Adipocyte (in vitro differentiated cells): Measurements from ENCODE around the gene LRR1.

Source experiments
- DNase-seq: peaks from one replicate; pipeline ENCODE4 v3.0.0-alpha.2; 2015; ENCODE audit warnings: low read depth
- H3K27me3 ChIP-seq: replicated peaks from 2 replicates; pipeline ENCODE4 v1.7.0; 2013; ENCODE audit warnings: mild to moderate bottlenecking, low read length, moderate library complexity; ENCODE audit not compliant: control insufficient read depth, insufficient read depth
- H3K36me3 ChIP-seq: 2 replicates; pipeline ENCODE4 v1.7.0; 2013; ENCODE audit warnings: low read length, mild to moderate bottlenecking, moderate library complexity; ENCODE audit not compliant: control insufficient read depth, insufficient read depth, severe bottlenecking
- H3K4me1 ChIP-seq: 2 replicates; pipeline ENCODE4 v1.7.0; 2013; ENCODE audit warnings: mild to moderate bottlenecking, low read length, moderate library complexity; ENCODE audit not compliant: control insufficient read depth, insufficient read depth
- H3K4me3 ChIP-seq: 2 replicates; pipeline ENCODE4 v1.7.0; 2013; ENCODE audit warnings: mild to moderate bottlenecking, low read length, moderate library complexity
- H3K9ac ChIP-seq: 2 replicates; pipeline ENCODE4 v1.7.0; 2013; ENCODE audit warnings: mild to moderate bottlenecking, low read length, moderate library complexity
- H3K9me3 ChIP-seq: 2 replicates; pipeline ENCODE4 v1.7.0; 2013; ENCODE audit warnings: mild to moderate bottlenecking, low read length, moderate library complexity; ENCODE audit not compliant: control insufficient read depth

LRR1 gene

DNA sequence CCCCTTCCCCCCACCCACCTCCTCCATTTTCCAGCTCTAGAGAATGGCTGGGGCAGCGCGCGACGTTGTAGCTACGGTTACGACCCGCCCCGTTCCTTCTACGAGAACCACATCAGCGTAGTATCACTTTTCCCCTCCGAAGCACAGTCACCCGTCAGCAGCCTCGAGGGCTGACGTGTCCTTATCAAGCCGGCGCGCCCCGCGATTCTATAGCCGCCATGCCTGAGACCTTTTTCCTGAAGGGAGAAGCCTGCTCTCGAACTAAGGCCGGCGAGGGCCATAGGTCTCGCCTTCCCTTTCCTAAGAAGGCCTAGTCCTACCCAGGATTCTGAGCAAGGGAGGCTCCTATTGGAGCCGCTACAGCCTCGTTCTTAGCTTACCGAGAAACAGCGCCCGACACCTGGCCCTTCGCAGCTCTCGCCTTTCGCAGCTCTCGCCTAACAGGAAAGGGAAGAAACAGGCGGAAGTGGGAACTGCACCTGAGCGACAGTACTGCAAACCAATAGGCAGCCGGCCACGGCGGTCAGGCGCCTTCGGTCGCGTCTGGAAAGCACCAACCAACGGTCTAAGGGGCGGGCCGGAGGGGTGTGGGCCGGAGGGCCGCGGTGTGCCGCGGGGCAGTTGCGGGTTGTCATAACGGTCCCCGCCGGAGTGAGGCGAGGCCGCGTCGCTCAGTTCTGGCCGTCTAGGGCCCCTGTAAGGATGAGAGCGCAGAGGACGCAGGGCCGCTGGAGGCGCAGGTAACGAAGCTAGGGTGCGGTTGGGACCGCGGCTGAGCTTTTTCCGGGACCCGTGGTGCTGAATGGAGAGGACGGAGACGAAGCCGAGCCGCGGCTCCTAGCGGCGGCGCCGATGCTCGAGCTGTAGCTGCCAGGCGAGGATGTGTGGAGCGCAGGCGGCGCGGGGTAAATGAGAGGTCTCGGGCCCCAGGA lies 21.7 kb downstream of the LRR1 start, which contains the start of the genes MGAT2 and RPL36AL:
Gene MGAT2 (plus strand): TSS at position 618 of the 932 bp plus-strand sequence. CDS start 470 bp downstream, outside the sequence.
Gene RPL36AL (minus strand): TSS at position 445 of the 932 bp plus-strand sequence. CDS start 1,522 bp downstream, outside the sequence.
- Histone ChIP-seq H3K9ac (peak within 1 kb of the TSS; percentile 100), H3K9me3 (no peaks in the 10 kb centered on the region), H3K4me3 (peak within 1 kb of the TSS; percentile 99), H3K27me3 (no peaks in the 10 kb centered on the region), H3K4me1 (peaks cover 51% of the 10 kb centered on the region), H3K36me3 (peaks cover 26% of the 10 kb centered on the region)
- peak; percentile 99 for DNase-seq

DNA sequence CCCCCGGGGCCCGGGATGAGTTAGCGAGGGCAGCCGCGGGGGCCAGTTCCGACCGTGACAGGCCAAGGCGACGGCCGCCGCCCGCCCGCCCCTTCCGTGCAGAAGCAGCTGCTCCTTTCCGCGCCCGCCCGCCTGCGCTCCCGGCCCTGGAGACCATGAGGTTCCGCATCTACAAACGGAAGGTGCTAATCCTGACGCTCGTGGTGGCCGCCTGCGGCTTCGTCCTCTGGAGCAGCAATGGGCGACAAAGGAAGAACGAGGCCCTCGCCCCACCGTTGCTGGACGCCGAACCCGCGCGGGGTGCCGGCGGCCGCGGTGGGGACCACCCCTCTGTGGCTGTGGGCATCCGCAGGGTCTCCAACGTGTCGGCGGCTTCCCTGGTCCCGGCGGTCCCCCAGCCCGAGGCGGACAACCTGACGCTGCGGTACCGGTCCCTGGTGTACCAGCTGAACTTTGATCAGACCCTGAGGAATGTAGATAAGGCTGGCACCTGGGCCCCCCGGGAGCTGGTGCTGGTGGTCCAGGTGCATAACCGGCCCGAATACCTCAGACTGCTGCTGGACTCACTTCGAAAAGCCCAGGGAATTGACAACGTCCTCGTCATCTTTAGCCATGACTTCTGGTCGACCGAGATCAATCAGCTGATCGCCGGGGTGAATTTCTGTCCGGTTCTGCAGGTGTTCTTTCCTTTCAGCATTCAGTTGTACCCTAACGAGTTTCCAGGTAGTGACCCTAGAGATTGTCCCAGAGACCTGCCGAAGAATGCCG lies 22.6 kb downstream of the LRR1 start:
- peaks cover 29% of the 10 kb centered on the region for H3K36me3 ChIP-seq
- DNase-seq, result no peak
- no peaks in the 10 kb centered on the region for H3K27me3 ChIP-seq
- peak overlapping the region; percentile 100 for H3K9ac ChIP-seq
- H3K9me3 ChIP-seq, result no peaks in the 10 kb centered on the region
- H3K4me1 ChIP-seq, result peaks cover 51% of the 10 kb centered on the region
- peak overlapping the region; percentile 99 for H3K4me3 ChIP-seq

DNA sequence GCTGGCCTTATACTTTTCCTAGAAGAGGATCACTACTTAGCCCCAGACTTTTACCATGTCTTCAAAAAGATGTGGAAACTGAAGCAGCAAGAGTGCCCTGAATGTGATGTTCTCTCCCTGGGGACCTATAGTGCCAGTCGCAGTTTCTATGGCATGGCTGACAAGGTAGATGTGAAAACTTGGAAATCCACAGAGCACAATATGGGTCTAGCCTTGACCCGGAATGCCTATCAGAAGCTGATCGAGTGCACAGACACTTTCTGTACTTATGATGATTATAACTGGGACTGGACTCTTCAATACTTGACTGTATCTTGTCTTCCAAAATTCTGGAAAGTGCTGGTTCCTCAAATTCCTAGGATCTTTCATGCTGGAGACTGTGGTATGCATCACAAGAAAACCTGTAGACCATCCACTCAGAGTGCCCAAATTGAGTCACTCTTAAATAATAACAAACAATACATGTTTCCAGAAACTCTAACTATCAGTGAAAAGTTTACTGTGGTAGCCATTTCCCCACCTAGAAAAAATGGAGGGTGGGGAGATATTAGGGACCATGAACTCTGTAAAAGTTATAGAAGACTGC lies 23.4 kb downstream of the LRR1 start:
- Histone ChIP-seq H3K9me3 (no peaks in the 10 kb centered on the region), H3K36me3 (peaks cover 28% of the 10 kb centered on the region), H3K27me3 (no peaks in the 10 kb centered on the region), H3K9ac (peak overlapping the region; percentile 100), H3K4me3 (peak overlapping the region; percentile 99), H3K4me1 (peaks cover 45% of the 10 kb centered on the region)
- no peak for DNase-seq

DNA sequence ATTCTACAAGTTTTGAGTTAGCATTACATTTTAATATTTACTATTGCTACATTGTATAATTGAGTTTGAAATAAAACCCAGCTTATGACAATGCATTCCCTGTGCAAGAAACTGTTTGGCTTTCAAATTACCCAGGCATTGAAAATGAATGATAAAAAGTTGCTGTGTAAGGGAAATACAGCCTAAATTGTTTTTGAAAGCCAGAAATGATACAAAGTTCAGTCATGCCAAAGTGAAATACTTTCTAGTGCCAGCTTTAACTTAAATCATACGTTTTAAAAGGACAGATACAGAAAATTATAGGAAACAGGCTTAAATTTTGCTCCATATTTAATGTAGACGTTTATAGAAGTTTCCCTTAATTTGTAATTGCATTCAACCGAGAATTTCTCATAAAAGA lies 24.6 kb downstream of the LRR1 start:
- Histone ChIP-seq H3K9me3 (no peaks in the 10 kb centered on the region), H3K36me3 (peaks cover 17% of the 10 kb centered on the region), H3K4me3 (peak overlapping the region; percentile 99), H3K9ac (peak overlapping the region; percentile 100), H3K27me3 (no peaks in the 10 kb centered on the region), H3K4me1 (peaks cover 36% of the 10 kb centered on the region)
- DNase-seq, result peak; percentile 26

DNA sequence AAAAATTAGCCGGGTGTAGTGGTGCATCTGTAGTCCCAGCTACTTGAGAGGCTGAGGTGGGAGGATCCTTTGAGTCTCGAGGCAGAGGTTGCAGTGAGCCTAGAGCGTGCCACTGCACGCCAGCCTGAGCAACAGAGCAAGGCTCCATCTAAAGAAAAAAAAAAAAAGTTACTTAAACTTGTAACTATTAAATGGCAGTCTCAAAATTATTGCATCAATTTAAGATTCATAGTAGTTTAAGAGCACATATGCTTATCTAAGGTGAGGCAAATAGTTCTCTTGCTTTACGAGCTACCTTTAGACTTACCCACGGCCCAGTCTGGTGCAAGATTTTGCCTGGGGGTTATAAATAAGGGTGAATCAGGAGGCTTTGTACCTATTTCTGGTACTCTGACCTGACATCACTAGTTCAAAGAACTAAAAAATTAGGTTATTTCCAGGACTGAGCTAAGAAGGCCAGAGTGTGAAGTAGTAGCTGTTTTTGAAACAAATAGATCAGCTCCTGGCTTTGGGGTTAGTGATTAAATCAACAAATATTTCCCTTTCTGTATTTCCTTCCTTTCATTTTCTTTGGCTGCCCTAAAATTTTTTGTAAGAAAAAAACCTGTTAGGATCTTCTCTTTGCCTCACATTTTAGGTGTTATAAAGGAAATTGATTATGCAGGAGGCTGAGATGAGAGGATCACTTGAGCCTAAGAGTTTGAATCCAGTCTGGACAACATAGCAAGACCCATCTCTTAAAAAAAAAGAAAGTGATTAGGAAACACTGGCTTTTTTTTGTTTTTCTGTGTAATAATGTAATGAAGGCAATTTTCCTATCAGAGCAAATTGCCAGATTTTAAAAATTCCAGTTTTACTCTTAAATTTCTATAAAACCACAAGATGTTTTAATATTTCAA lies 25.4 kb downstream of the LRR1 start:
- Histone ChIP-seq H3K9ac (peak overlapping the region; percentile 100), H3K36me3 (peaks cover 9% of the 10 kb centered on the region), H3K9me3 (no peaks in the 10 kb centered on the region), H3K4me1 (peaks cover 32% of the 10 kb centered on the region), H3K4me3 (peak overlapping the region; percentile 99), H3K27me3 (no peaks in the 10 kb centered on the region)
- DNase-seq, result no peak

DNA sequence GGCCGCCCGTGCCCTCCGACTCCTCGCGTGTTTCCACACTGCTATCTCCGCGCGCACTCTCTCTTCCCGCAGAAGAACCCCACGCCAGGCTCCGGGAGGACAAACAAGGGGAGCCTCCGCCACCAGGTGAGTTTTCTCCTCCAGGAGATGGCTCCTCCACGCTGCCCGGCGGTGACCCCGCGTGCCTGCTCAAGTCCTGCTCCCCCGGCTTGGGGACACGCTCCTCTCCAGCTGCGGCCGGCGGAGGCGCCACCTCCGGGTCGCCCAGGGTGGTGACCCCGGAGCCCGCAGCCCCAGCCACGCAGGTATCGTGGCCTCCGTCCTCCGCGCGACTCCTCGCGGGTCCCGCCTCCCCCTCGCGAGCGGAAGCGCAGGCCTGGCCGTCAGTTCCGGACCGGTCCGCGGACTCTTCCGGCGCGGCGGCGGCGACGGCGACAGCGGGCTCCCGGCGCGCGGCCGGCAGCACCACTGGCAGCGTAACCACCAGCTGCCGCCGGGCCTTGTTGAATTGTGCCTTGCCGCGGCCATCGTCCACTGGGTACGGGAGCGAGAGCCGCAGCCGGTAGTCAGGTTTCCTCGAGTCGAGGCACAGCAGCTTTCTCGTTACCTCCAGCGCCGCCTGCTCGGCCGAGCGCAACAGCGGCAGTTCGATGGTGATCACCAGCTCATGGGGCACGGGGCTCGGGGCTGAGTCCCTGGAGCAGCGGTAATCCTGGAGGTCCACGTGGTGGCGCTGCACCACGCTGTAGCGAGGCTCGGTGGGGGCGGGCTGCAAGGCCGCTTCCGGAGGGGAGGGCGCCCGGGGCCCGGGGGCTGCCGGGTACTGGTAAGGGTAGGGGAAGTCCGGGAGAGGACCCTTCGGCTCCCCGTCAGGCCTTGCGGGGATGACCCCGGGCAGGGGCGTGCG lies 35.2 kb downstream of the LRR1 start:
- H3K36me3 ChIP-seq, result peaks cover 7% of the 10 kb centered on the region
- H3K4me1 ChIP-seq, result peaks cover 24% of the 10 kb centered on the region
- DNase-seq, result peak; percentile 98
- peak overlapping the region; percentile 98 for H3K9ac ChIP-seq
- no peaks in the 10 kb centered on the region for H3K27me3 ChIP-seq
- H3K9me3 ChIP-seq, result no peaks in the 10 kb centered on the region
- peak overlapping the region; percentile 99 for H3K4me3 ChIP-seq

DNA sequence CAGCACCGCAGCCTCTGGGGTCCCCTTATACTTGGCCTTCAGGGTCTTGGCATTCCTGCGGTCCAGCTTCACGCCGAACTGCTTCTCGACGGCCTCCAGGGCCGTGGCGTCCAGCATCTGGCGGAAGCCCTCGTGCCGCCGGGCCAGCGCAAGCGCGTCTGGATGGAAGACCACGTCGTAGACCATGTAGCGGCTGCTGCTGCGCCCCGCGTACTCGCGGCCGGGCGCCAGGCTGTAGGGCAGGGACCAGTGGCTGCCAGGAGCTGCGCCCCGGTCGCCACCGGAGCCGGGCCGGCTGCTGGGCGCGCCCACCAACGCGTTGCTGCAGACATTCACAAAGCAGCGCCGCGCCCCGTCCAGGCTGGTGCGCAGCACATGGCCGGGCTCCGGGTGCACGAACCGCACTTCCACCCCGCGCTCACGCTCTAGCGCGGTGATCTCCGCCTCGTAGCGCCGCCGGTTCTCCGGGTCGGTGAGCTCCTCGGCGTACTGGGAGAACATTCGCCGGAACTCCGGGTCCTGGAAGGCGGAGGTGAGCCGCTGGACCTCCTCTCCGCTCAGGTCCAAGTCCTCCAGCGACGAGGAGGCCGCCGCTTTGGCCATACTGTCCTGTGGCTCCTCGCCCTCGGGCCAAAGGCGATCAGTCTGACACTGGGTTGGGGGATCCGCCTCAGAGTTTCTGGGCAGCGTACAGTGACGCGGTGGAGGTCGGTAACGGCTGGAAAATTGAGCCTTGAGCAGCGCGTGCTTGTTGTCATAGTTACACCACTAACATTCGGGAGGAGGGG lies 36.0 kb downstream of the LRR1 start, which contains the start of gene DNAAF2:
Gene DNAAF2 (minus strand): TSS at position 698 of the 788 bp plus-strand sequence. CDS start 95 bp downstream, at position 603.
- H3K36me3 ChIP-seq, result peaks cover 13% of the 10 kb centered on the region
- no peaks in the 10 kb centered on the region for H3K9me3 ChIP-seq
- H3K4me1 ChIP-seq, result peaks cover 24% of the 10 kb centered on the region
- H3K9ac ChIP-seq, result peak within 1 kb of the TSS; percentile 98
- H3K27me3 ChIP-seq, result no peaks in the 10 kb centered on the region
- peak within 1 kb of the TSS; percentile 99 for H3K4me3 ChIP-seq
- DNase-seq, result peak; percentile 86

DNA sequence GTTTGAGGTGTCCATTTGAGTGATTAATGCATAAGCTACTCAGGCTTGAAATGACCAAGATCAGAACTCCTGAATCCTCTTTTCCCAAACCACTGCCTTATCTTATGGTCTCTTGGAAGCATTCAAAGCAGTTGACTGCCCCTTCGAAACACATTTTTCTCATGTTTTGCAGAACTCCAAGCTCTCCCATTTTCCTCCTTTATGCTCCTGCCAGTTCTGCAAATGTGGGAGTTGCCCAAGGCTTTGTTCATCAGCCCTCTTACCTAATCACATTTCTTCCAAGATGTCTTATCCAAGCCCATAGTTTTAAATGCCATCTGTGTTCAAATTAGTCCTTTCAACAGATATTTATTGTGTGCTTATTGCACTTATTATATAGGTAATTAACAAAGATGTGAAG lies 38.1 kb downstream of the LRR1 start:
- Histone ChIP-seq H3K4me3 (no peak overlapping the region), H3K4me1 (peaks cover 33% of the 10 kb centered on the region), H3K9me3 (no peaks in the 10 kb centered on the region), H3K27me3 (no peaks in the 10 kb centered on the region), H3K36me3 (peaks cover 14% of the 10 kb centered on the region), H3K9ac (no peak overlapping the region)
- no peak for DNase-seq

DNA sequence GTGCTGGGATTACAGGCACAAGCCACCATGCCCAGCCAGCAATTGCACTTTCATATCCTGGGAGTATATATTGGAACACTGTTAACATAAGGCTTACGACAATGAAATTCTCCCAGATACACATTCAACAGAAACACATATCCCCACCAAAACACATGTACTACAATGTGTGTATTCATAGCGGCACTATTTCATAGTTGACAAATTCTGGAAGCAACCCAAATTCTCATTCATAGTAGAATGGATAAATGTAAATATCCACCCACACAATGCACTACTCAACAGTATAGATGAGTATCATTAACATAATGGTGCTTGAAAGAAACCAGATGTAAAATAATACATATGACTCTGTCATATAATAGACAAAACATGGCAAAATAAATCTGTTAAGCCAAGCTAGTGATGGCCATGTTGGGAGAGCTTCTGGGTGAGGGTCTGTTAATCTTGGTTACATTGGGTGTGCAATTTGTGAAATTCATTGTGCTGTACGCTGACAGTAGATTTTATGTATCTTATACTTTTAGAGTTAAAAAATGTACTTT lies 38.9 kb downstream of the LRR1 start:
- Histone ChIP-seq H3K27me3 (no peaks in the 10 kb centered on the region), H3K4me1 (peaks cover 34% of the 10 kb centered on the region), H3K9me3 (no peaks in the 10 kb centered on the region), H3K4me3 (no peak overlapping the region), H3K9ac (no peak overlapping the region), H3K36me3 (peaks cover 14% of the 10 kb centered on the region)
- no peak for DNase-seq
